C4-2B (cell line): ENCODE results near the gene SPDEF.

Source experiments
- ZFX ChIP-seq: fragments of 450-650 bp; IDR thresholded peaks from 2 replicates; pipeline ENCODE4 v1.6.1; 2017
- TF ChIP-seq, protein P1 (sequence below): fragments of 450-650 bp; conservative IDR thresholded peaks from 2 replicates; pipeline ENCODE4 v1.5.1; 2017; ENCODE audit warnings: mild to moderate bottlenecking

DNA sequence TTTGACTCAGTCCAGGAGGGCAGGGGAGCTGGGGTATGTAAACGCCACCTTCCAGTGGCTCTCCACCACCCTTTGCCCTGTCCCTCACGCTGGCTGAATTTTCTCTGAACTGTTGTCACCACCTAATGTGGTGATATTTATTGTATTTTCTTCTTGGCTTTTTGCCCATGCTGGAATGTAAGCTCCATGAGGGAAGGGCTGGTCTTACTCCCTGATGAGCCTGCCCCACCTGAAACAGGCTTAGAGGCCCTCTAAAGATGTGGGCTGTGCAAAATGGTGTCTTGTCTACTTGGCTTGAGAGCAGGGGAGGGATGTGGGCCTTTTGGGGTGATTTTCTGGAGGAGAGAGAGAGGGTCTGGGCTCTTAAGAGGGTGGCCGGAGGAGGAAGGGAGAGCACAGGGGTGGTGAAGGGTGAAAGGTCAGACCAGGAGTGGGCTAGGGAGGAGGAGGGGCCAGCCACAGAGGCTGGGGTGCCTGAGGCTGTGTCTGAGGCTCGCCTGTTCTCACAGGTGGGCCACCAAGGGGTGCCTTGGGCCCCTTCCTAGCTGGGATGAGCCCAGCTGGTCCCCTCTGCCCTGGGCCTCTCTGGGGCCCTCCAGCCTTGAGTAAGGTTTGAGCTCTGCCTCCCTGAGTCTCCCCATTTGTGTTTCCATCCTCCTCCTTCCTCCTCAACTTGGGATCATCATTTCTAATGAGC, 37.3 kb downstream of the SPDEF start:
- TF ChIP-seq, protein P1, sequence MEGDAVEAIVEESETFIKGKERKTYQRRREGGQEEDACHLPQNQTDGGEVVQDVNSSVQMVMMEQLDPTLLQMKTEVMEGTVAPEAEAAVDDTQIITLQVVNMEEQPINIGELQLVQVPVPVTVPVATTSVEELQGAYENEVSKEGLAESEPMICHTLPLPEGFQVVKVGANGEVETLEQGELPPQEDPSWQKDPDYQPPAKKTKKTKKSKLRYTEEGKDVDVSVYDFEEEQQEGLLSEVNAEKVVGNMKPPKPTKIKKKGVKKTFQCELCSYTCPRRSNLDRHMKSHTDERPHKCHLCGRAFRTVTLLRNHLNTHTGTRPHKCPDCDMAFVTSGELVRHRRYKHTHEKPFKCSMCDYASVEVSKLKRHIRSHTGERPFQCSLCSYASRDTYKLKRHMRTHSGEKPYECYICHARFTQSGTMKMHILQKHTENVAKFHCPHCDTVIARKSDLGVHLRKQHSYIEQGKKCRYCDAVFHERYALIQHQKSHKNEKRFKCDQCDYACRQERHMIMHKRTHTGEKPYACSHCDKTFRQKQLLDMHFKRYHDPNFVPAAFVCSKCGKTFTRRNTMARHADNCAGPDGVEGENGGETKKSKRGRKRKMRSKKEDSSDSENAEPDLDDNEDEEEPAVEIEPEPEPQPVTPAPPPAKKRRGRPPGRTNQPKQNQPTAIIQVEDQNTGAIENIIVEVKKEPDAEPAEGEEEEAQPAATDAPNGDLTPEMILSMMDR = no peak
- no peak for TF ChIP-seq ZFX
